ENCODE data around the gene RFC4.

GRCh38 chr3:186785495-186786018 lies 20.7 kb downstream of the RFC4 start:
- no peak for TF ChIP-seq CTCF (IDR thresholded peaks at IDR 0.05; ENCODE audit: low read length)
- no peak for TF ChIP-seq EZH2 (IDR thresholded peaks at IDR 0.05; ENCODE audit: borderline replicate concordance, low read length)

Measured in OCI-LY1 (cell line).